GM18873 (cell line): ENCODE data around the gene SIGLEC7.

Experiments used
- ATAC-seq: cut with Tn5 transposase; IDR thresholded peaks from one replicate; pipeline ENCODE4 v1.9.1; 2021; ENCODE audit warnings: mild to moderate bottlenecking, moderate library complexity, moderate number of reproducible peaks; ENCODE audit not compliant: unreplicated experiment, low FRiP score

SIGLEC7 gene

DNA sequence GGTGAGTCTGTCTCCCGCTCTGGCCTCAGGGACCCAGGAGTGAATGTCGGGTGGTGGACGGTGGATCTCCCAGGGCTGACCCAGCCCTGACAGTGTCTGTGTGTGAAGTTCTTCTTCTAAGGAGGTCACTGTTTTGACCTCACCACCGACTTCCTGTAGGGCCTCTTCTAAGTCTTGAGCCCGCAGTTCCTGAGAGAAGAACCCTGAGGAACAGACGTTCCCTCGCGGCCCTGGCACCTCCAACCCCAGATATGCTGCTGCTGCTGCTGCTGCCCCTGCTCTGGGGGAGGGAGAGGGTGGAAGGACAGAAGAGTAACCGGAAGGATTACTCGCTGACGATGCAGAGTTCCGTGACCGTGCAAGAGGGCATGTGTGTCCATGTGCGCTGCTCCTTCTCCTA is at the start of gene SIGLEC7:
TSS of gene SIGLEC7 (plus strand) at position 183 of the 400 bp plus-strand sequence. CDS start at position 252, 69 bp downstream.
- ATAC-seq: no peak

DNA sequence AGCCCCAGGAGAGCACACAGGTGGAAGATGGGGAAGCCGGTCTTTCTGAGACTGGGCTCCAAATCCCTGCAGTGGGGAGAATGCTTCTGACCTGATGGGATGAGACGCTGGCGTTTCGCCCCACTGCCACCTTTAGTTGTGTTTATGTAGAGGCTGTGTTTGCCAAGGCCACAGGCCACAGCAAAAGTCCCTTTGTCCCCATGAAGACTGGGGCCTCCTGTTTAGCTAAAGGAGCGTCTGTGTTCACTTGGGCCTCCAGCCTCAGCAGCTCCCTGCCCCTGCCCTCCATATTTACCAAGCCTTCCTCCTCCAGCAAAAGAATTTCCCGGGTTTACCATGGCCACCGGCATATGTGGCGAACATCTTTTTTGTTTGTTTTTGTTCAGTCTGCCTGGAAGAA is 49.0 kb upstream of the SIGLEC7 start:
- ATAC-seq: no peak

DNA sequence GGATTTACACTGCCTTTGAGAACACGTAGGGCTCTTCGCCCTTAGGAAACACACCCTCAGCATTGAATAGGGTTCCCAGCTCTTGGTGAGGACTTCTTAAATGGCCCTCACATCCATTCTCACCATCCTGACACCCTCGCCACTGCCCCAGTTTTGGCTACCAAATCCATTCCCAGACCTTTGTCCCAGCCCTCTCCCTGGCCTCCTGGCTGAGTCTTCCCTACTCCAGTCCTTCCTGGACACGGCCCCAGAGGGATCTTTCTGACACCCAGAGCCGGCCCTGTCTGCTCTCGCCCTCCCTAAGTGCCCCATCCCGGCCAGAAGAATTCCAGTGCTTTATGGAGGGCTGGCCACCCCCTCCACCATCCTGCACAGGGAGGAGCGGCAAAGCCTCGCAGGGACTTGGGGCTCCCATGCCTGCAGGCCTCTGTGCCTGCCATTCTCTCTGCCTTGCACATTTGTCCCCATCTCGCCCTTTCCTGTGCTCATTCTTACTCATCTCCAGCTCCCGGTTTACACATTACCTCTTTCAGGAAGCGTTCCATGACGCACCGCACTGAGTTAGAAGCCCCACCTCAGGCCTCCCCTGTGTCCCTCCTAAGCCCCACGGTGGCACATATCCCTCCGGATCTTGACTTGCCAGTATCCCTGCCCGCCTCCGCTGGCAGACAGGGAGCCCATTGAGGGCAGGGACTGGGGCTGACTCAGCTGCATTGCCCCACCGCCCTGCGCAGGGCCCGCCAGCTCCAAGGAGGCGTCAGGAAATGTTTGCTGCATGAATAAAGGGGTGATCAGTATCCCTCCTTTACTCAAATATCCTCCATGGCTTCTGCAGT is 48.4 kb upstream of the SIGLEC7 start:
- no peak for ATAC-seq

DNA sequence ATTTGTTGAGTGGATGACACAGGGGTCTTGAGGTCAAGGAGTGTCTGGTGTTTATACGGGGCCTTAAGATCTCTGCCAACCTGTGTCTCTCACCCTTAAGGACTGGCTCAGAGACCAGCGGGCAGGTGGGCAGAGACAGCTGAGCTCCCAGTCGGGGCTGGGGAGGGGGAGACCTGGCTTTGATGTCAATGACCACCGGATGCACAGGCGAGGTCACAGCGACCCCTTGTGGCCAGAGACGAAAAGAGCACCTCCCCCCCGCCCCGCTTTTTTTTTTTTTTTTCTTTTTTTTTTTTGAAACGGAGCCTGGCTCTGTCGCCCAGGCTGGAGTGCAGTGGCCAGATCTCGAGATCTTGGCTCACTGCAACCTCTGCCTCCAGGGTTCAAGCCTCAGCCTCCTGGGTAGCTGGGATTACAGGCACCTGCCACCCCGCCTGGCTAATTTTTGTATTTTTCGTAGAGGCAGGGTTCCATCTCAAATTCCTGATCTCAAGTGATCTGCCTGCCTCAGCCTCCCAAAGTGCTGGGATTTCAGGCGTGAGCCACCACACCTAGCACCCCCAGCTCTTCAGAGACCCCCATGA is 47.3 kb upstream of the SIGLEC7 start:
- ATAC-seq: no peak

DNA sequence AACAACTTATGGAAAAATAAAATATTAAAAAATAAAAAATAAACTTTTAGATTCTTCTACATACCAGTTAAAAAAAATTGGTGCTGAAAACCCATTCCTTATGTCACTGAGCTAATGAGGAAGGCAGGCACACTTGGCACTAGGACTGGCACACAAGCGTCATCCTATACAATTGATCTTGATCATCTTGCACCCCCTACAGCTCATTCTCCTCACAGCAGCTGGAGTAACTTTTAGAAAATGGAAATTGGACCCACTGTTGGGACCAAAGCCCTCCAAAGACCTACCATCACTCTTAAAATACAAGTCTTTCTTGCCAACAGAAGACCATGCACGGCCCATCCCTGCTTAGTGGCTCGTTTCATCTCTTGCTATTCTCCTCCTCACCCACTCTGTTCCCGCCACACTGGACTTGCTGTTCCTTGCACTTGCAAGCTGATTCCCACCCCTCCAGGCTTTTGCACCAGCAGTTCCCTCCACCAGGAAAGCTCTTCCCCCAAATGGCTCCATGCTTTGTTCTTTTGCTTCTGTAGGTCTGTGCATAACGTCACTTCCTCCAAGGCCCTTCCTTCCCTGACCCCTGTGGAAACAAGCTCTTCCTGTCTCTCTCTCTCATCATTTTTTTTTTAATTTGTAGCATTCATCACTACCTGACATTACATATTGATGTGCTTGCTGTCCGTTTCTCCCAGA is 45.5 kb upstream of the SIGLEC7 start:
- no peak for ATAC-seq

DNA sequence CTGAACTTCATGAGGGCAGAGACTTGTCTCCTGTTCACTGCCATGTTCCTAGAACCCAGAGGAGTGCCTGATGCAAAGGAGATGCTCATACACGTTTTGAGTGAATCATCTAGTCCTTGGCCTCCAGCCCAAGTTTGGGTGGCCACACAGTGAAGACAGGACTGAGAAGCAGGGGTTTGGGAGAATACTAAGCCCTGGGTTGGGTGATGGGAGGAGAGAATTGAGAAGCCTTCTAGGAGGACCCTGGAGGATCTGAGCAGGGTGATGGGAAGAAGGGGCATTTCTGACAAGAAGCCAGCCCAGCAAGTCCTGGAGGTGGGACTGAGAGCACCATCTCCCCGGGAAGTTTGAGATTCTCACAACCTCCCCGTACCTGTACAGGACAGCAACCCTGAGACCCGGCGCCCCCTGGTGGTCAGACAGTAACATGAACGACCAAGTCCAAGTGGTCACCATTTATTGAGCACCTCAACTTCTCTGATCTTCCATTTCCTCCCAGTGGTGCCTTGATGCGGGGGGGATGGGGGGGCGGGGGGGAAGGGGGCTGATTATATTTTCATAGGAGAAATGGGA is 44.8 kb upstream of the SIGLEC7 start:
- ATAC-seq: no peak

DNA sequence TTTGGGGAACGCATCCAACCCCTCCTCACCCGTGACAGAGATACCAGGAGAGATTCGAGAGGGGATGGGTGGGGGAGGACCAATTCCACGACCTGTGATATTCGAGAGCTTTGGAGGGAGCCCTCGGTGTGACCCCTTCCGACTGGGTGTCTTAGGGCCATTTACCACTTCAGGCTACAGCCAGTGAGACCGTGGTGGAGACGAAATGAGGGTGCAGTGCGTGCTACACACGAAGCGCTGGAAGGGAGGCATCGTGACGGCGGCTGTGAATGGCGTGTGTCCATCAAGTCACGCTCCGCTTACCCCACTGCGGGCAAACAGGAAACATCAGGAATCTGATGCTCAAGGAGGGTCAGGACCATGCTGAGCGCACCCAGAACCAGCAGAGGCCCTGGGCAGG is 44.3 kb upstream of the SIGLEC7 start:
- no peak for ATAC-seq

DNA sequence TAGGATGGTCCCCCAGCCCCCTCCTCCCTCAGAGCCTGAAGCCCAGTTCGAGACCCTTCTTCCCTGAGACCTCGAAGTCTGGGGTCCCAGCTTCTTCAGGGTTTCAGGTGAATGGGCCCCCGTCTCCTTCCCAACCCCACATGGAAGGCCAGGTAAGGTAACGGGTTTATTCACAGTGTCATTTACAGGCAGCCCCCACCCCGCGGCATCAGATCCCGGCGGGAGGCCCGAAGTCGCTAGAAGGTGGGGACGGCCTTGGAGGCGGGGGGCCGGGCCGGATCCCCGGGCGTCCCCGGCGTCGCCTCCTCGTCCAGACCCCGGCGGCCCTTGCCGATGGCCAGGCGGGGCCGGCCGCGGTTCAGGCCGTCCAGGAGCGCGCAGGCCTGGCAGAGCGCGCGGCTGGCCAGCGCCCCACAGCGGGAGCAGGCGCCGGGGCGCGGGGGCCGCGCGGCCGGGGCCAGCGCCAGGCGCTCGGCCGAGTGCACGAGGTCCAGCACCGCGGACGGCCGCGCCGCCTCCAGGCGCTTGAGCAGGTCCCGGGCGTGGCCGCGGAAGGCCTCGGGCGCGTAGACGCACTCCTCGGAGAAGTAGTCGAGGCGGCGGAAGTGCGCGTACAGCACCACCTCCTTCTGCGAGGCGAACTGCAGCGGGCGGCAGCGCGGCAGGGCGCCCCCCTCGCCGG is 43.6 kb upstream of the SIGLEC7 start:
- no peak for ATAC-seq

DNA sequence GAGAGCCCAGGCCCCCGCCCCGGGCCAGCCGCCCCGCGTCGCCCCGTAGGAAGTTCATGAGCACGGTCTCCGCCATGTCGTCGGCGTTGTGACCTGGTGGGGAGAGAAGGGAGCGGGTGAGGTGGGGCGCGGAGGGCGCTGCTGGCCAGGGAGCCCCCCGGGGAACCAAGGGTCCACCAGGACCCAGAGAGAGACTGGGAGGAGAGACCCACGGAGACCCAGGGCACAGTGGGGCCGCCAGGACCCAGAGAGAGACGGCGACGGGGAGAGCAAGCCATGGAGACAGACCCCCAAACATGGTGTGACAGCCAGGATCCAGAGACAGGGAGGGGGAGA is 43.1 kb upstream of the SIGLEC7 start:
- ATAC-seq: no peak

DNA sequence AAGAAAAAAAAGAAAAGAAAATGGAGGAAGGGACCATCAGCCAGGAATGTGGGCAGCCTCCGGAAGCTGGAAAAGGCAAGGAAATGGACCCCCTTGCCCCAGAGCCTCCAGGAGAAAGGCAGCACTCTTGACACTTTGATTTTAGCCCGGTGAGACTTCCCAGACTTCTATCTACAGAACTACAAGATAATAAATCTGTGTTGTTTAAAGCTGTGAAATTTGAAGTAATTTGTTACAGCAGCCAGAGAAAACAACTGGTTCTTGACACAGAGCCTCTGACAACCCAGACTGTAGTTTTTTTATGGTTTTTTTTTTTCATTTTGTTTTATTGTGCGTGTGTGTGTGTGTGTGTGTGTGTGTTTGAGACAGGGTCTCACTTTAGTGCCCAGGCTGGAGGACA is 41.5 kb upstream of the SIGLEC7 start:
- no peak for ATAC-seq

DNA sequence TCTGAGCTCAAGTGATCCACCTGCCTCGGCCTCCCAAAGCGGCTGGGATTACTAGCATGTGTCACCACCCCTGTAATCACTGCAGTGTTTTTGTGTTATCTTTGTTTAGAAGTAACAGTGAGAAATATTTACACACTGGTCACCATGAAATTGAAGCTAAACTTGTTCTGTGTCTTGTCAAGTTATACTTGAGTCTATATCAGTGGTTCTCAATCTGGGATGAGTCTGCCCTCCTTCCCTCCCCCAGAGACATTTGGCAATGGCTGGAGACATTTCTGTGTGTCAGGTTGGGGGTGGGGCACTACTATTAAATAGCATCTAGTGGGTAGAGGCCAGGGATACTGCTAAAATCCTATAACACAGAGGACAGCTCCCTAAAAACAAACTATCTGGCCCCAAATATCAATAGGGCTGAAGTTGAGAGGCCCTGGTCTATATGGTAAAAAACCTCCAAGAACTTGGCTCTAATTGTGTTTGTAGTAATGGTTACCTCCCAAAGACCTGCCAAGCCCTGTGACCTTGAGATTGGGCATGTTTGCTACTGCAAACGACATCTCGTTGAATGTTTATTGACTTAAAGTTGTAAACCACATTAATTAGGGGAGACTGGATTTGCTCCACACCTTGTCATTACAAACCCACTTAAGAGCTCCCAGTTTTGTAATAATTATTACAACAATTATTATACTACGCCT is 40.8 kb upstream of the SIGLEC7 start:
- ATAC-seq: no peak

DNA sequence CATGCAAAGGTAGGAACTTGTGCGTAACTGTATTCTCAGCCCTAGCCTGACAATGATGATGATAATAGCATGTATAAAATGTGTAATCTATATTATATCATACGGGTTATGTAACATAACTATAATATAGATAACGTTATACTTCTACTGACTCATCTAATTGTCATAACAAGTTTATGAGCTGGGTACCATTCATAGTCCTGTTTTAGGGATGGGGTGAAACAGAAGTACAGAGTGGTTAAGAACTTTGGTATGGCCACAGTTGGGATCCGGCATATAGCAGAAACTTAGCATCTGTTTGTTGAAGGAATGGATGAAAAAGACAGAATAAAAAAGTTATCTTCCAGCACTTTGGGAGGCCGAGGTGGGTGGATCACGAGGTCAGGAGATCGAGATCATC is 39.1 kb upstream of the SIGLEC7 start:
- ATAC-seq: no peak

DNA sequence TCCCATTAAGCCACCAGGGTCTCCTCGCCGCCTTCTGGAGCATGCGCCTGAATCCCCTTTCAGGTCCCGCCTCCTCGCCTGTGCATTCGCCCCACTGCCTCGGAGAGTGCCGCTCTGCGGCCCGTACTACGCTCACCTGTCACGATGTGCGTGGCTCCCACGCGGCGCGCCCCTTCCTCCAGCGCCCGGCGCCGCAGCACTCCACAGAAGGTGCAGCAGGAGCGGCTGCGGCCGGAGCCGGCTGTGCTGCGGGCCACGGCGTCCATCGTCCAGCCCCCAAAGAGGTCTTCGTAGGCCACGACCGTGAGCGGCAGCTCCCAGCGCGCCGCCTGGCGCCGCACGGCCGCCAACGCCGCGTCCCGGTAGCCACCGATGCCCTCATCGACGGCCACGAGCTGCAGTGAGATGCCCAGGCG is 38.2 kb upstream of the SIGLEC7 start:
- ATAC-seq: no peak

DNA sequence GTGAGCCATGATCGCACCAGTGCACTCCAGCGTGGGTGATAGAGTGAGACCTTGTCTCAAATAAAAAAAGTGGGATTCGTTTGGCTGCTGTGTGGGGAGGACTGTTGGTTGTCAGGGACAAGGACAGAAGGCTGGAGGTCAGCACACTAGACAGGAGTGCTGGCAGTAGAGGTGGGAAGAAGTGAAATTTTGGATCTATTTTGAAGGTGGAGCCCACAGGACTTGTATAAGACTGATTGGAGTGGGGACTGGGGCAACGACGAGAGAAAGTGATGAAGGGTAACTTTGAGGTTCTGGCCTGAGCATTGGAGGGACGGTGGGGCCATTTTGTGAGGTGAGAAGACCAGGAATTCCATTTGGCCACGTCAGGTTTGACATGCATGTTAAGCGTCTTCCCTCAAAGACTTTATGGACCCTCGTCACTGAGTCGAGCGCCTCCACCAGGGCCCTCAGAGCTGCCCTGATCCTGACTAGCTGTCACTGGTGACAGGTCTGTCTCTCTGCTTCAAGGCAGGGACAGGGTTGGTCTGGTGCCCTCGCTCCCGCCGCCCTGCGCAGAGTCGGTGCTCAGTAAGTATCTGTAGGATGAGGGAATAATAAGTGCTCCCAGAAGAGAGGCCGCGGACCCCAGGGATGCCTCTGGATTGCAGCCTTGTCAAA is 34.6 kb upstream of the SIGLEC7 start:
- ATAC-seq: no peak

DNA sequence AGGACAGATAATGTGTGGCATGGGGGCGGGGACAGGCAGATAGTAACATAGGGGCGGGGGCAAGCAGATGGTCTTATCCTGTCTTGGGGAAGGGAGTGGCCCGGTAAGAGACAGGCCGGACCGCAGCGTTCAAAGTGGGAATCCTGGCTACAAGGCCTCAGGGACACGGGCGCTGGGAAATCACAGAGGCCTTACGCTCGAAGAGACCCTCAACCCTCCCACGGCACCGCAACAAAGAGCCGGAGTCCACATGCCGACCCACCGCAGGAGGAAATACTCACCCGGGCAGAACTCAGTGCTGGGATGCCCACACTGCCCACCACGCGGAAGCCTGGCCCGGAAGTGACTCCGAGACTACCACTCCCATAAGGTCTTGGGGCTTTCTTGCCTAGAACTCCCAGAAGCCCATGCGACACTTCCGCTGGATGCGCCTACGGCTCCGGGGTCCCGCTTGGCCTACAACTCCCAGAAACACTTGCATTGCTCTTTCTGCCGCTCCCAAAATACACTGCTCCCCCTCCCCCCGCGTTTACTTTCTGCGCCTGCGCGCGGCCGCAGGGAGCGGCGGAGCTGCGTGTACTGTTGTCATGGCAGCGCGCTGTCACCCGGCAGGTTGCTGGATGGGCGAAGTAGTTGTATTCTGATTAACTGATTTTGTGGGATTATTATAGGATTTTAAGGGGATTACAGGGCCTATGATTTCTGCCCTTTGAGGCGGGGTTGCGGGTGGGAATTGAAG is 33.9 kb upstream of the SIGLEC7 start, which contains the start of gene CTU1:
TSS of gene CTU1 (minus strand) at position 344 of the 739 bp plus-strand sequence. CDS start 3,840 bp downstream, outside the sequence.
- peak; percentile 90 for ATAC-seq

DNA sequence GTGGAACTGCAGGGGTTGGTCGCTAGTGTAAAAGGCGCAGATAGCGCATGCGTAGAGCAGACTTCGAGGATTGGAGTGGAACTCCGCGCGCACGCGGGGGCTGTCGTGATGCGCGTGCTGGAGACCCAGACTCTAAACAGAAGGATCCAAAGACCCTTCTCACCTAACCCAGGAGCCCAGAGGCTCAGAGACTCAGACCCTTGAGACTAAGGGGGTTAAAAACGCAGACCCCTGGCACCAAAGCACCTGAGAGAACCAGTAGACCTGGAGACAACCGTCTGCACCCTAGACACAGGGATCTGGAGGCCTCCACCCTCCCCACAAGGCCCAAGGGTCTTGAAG is 33.3 kb upstream of the SIGLEC7 start:
- ATAC-seq: no peak

DNA sequence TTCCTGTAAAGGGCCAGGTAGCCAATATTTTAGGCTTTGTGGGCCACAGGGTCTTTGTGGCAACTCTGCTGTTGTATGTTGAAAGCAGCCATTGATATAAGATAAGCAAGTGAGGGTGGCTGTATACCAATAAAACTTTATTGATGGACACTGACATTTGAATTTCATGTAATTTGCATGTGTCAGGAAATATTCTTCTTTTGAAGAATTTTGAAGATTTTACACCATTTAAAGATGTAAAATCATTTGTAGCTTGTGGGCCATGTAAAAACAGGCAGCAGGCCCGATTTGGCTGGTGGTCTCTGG is 31.5 kb upstream of the SIGLEC7 start:
- no peak for ATAC-seq

DNA sequence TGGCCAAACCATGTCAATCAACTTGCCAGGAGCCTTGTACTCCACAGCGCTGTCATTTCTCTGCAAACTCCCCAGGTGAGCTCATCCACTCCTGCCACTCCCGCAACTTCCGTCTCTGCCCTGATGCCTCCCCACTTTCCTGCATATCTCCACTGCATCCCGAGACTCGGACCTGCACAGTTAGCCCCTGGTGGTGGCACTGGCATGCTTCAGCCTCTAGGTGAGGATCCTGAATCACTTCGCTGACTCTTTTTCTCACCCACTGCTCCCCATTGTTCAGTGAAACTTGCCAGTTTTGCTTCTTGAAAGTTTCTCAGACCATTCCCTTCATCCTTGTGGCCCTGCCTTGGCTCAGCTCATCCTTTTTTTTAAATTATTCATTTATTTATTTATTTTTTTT is 30.5 kb upstream of the SIGLEC7 start:
- ATAC-seq: no peak

DNA sequence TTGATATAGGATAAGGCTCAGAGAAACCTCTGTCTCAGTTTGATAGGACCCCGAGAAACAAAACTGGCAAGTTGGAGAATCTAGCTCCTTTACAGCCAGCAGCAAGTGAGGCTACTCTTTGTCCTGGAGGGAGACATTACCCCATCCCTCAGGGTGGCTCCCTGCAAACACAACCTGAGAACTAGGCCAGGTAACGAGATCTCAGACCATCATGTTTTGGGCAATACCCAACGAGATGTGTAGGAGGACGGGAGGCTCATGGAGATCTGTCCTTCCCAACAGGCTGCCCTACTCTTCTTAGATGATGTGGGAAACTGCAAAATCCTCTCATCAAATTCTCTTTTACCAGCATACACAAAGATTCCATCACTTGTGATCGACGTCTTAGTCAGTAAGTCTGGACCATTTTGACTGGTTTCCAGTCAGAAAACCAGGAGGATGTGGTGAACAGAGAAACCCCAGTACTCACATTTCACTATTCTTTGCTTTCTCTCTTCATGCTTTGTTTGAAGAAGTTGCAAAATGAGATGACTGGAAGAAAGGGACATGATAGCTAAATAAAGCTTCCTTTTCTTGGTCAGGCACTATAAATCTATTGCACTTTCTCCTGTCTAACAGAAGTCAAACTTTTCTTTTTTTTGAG is 27.9 kb upstream of the SIGLEC7 start:
- no peak for ATAC-seq
